ENCODE measurements around the gene WDR33.

Gene WDR33

GRCh38 chr2:127674241-127675209 lies 136.4 kb downstream of the WDR33 start:
- no peak for DNase-seq (ENCODE audit: low spot score)
- no peak for FAIRE-seq

GRCh38 chr2:127673291-127674069 lies 137.5 kb downstream of the WDR33 start:
- no peak for DNase-seq (ENCODE audit: low spot score)

GRCh38 chr2:127672341-127673224 lies 138.4 kb downstream of the WDR33 start:
- FAIRE-seq, result no peak
- no peak for DNase-seq (ENCODE audit: low spot score)

More at GRCh38 chr2:127673291-127674069, 137.5 kb downstream of the WDR33 start:
- no peak for FAIRE-seq

GRCh38 chr2:127671557-127672302 lies 139.2 kb downstream of the WDR33 start:
- DNase-seq (ENCODE audit: low spot score) (no peak), FAIRE-seq (no peak)

GRCh38 chr2:127670957-127671290 lies 140.0 kb downstream of the WDR33 start:
- FAIRE-seq, result no peak
- DNase-seq (ENCODE audit: low spot score), result no peak

- DNase-seq (ENCODE audit: low spot score) (no peak), FAIRE-seq (no peak)
These were observed 140.7 kb downstream of the WDR33 start for GRCh38 chr2:127670055-127670956.

GRCh38 chr2:127669056-127669455 lies 141.9 kb downstream of the WDR33 start:
- DNase-seq (ENCODE audit: low spot score) (no peak), FAIRE-seq (no peak)

GRCh38 chr2:127665267-127665893 lies 145.6 kb downstream of the WDR33 start:
- FAIRE-seq (no peak), DNase-seq (ENCODE audit: low spot score) (no peak)

- FAIRE-seq (no peak), DNase-seq (ENCODE audit: low spot score) (no peak)
These were observed 146.1 kb downstream of the WDR33 start for GRCh38 chr2:127664895-127665225.

- no peak for FAIRE-seq
- DNase-seq (ENCODE audit: low spot score), result no peak
These were observed 146.7 kb downstream of the WDR33 start for GRCh38 chr2:127664065-127664894.

- FAIRE-seq (no peak), DNase-seq (ENCODE audit: low spot score) (no peak)
These were observed 147.4 kb downstream of the WDR33 start for GRCh38 chr2:127663566-127664064.

- DNase-seq (ENCODE audit: low spot score) (no peak), FAIRE-seq (no peak)
These were observed 147.9 kb downstream of the WDR33 start for GRCh38 chr2:127662937-127663565.

GRCh38 chr2:127661949-127662510 lies 148.9 kb downstream of the WDR33 start:
- FAIRE-seq, result no peak

GRCh38 chr2:127661072-127661649 lies 149.8 kb downstream of the WDR33 start:
- FAIRE-seq (no peak), DNase-seq (ENCODE audit: low spot score) (no peak)

More at GRCh38 chr2:127661949-127662510, 148.9 kb downstream of the WDR33 start:
- no peak for DNase-seq (ENCODE audit: low spot score)

GRCh38 chr2:127660291-127660578 lies 150.7 kb downstream of the WDR33 start:
- DNase-seq (ENCODE audit: low spot score) (no peak), FAIRE-seq (no peak)

- no peak for FAIRE-seq
- DNase-seq (ENCODE audit: low spot score), result no peak
These were observed 151.3 kb downstream of the WDR33 start for GRCh38 chr2:127659408-127660290.
